ENCODE data around the gene ITPKB.
"Not testable (repeated sequence)": the region's sequence is repeated elsewhere in the genome, so short reads cannot be mapped to it uniquely, and the experiment has no call there.

The ITPKB gene

DNA sequence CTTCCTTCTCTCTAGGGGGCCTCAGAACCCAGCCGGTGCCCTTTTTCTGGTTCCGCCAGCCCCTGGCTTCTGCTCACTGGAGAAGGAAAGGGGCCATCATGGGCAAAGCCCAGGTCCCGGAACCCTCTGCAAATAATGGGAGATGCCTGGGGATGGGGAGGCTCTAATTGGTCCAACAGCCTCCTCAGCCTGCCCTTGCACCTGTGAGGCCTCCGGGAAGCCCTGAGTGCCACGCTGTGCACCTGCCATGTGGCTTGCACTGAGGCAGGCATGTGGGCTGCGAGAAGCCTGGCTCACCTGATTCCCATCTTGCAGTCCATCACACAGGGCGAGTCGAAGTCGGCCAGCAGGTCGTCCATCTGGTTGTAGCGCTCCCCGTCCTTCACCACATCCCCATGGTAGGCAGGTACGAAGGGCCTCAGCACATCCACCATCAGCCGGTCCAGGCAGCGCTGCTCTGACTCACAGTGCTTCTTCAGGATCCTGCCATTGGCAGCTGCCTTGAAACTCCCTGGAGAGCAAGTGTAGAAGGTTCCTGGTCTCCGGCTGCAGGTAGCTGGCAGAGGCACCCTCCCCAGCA is 92.1 kb downstream of the ITPKB start:
- DNase-seq: no peak
- peak overlapping the region; percentile 4 for H3K4me3 Mint-ChIP-seq
- no peaks in the 10 kb centered on the region for H3K27me3 Mint-ChIP-seq
- H3K27ac Mint-ChIP-seq: peak overlapping the region; percentile 89
- H3K36me3 Mint-ChIP-seq (ENCODE audit: low read depth): peaks cover 78% of the 10 kb centered on the region
- peaks cover 87% of the 10 kb centered on the region for H3K4me1 Mint-ChIP-seq (ENCODE audit: low read depth)
- no peaks in the 10 kb centered on the region for H3K9me3 Mint-ChIP-seq

DNA sequence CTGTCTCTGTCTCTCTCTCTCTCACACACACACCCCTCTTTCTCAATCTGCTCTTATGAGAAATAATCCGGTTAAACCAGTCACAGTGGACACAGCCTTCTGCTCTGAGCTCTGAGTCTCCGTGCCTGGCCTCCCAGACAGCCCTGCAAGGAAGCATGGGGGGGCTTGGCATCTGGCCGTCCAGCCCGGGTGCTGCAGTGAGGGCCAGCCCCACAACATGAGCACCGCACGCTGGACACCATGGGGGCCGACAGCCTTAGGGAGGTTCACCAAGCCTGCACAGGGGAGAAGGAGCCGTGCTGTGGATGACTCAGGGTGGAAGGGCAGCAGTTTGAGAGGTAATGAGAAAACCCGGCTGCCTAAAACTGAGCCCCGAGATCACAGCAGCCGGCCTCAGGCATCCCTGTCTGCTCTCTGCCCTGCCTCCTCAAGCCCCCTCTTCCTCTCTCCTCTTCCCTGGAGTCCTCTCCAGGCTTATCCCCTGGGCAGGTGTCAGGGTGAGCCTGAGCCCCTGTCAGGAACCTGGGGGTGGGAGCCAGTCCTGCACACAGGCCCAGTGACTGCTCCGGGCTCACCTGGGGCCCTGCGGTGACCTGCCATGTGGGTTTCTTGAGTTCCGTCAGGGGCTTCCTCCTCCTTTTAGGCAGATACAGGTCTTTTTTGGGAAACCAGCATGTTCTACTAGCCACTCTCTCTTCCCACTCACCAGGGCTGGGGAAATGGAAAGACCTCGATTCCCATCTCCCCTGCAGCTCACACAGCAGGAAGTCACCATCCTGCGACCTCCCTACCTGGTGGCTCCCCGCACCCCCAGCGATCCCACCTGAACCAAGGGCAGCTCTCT is 92.8 kb downstream of the ITPKB start:
- DNase-seq: peak; percentile 38
- H3K9me3 Mint-ChIP-seq: no peaks in the 10 kb centered on the region
- H3K36me3 Mint-ChIP-seq (ENCODE audit: low read depth): peaks cover 85% of the 10 kb centered on the region
- peak overlapping the region; percentile 89 for H3K27ac Mint-ChIP-seq
- H3K4me1 Mint-ChIP-seq (ENCODE audit: low read depth): peaks cover 88% of the 10 kb centered on the region
- peak overlapping the region; percentile 4 for H3K4me3 Mint-ChIP-seq
- no peaks in the 10 kb centered on the region for H3K27me3 Mint-ChIP-seq

GRCh38 chr1:226645279-226645976 is 93.7 kb downstream of the ITPKB start:
- peaks cover 80% of the 10 kb centered on the region for H3K4me1 Mint-ChIP-seq (ENCODE audit: low read depth)
- DNase-seq: peak; percentile 37
- H3K27me3 Mint-ChIP-seq: no peaks in the 10 kb centered on the region
- no peaks in the 10 kb centered on the region for H3K9me3 Mint-ChIP-seq
- peaks cover 93% of the 10 kb centered on the region for H3K36me3 Mint-ChIP-seq (ENCODE audit: low read depth)
- H3K27ac Mint-ChIP-seq: peak overlapping the region; percentile 89
- no peak overlapping the region for H3K4me3 Mint-ChIP-seq

- DNase-seq: peak; percentile 55
- H3K36me3 Mint-ChIP-seq (ENCODE audit: low read depth): peaks cover 96% of the 10 kb centered on the region
- peak overlapping the region; percentile 89 for H3K27ac Mint-ChIP-seq
- H3K4me3 Mint-ChIP-seq: peak overlapping the region; percentile 57
- H3K9me3 Mint-ChIP-seq: no peaks in the 10 kb centered on the region
- H3K4me1 Mint-ChIP-seq (ENCODE audit: low read depth): peaks cover 72% of the 10 kb centered on the region
- H3K27me3 Mint-ChIP-seq: no peaks in the 10 kb centered on the region
Observed at GRCh38 chr1:226644541-226645176, 94.4 kb downstream of the ITPKB start.

- Mint-ChIP-seq H3K4me1 (ENCODE audit: low read depth) (peaks cover 66% of the 10 kb centered on the region), H3K4me3 (peak overlapping the region; percentile 57), H3K9me3 (no peaks in the 10 kb centered on the region), H3K27ac (peak overlapping the region; percentile 89), H3K36me3 (ENCODE audit: low read depth) (peaks cover 97% of the 10 kb centered on the region), H3K27me3 (no peaks in the 10 kb centered on the region)
- peak; percentile 50 for DNase-seq
Observed at GRCh38 chr1:226643611-226644540, 95.2 kb downstream of the ITPKB start.

DNA sequence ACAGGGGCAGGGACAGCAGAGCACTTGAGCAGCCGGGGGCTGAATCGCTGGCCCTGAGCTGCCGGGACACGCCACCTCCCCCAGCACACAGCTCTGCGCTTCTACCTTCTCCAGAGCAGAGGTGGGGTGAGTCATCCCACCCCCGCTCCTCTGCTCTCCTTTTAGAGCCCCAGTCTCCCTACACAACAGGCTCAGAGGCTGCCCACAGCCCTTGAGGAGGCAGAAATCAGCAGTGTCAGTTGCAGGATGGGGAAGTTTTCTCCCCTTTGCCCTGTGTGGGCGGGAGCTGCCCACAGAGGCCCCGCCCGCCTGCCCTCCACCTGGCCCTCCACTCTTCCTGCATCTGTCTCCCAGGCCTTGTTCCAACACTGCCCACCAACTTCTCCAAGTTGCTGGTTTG is 95.9 kb downstream of the ITPKB start:
- no peaks in the 10 kb centered on the region for H3K9me3 Mint-ChIP-seq
- H3K27me3 Mint-ChIP-seq: no peaks in the 10 kb centered on the region
- peaks cover 62% of the 10 kb centered on the region for H3K4me1 Mint-ChIP-seq (ENCODE audit: low read depth)
- DNase-seq: peak; percentile 77
- peak overlapping the region; percentile 57 for H3K4me3 Mint-ChIP-seq
- peaks cover 97% of the 10 kb centered on the region for H3K36me3 Mint-ChIP-seq (ENCODE audit: low read depth)
- peak overlapping the region; percentile 89 for H3K27ac Mint-ChIP-seq

DNA sequence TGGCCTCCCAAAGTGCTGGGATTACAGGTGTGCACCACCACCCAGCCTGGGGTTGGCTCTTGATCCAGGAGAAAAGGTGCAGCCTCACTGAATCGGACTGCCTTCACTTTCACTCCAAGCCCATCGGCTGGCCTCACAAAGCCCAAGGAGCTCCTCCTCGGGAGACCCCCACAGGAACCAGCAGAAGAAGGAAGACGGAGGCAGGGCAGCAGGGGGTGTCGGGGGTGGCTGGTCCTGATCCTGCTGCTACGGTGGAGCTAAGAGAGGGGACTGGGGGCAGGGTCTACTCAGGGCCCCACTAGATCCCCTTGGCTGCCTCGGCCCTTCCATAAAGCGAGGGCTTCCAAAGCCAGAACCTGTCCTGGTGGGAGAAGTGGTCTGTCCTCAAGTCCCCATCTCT is 96.7 kb downstream of the ITPKB start:
- H3K4me3 Mint-ChIP-seq: no peak overlapping the region

GRCh38 chr1:226641671-226642231 is 97.3 kb downstream of the ITPKB start:
- Mint-ChIP-seq H3K4me3 (no peak overlapping the region), H3K27ac (peak overlapping the region; percentile 18), H3K27me3 (no peaks in the 10 kb centered on the region), H3K9me3 (no peaks in the 10 kb centered on the region), H3K4me1 (ENCODE audit: low read depth) (peaks cover 58% of the 10 kb centered on the region), H3K36me3 (ENCODE audit: low read depth) (peaks cover 97% of the 10 kb centered on the region)
- peak; percentile 27 for DNase-seq

More for the DNA sequence above, 96.7 kb downstream of the ITPKB start:
- H3K27me3 Mint-ChIP-seq: no peaks in the 10 kb centered on the region
- H3K36me3 Mint-ChIP-seq (ENCODE audit: low read depth): peaks cover 97% of the 10 kb centered on the region
- H3K27ac Mint-ChIP-seq: peak overlapping the region; percentile 89
- H3K4me1 Mint-ChIP-seq (ENCODE audit: low read depth): peaks cover 59% of the 10 kb centered on the region
- DNase-seq: no peak
- H3K9me3 Mint-ChIP-seq: no peaks in the 10 kb centered on the region

- no peaks in the 10 kb centered on the region for H3K27me3 Mint-ChIP-seq
- peak overlapping the region; percentile 45 for H3K27ac Mint-ChIP-seq
- peaks cover 58% of the 10 kb centered on the region for H3K4me1 Mint-ChIP-seq (ENCODE audit: low read depth)
- no peak for DNase-seq
- H3K36me3 Mint-ChIP-seq (ENCODE audit: low read depth): peaks cover 97% of the 10 kb centered on the region
- H3K9me3 Mint-ChIP-seq: no peaks in the 10 kb centered on the region
- H3K4me3 Mint-ChIP-seq: no peak overlapping the region
Observed at GRCh38 chr1:226640321-226641136, 98.6 kb downstream of the ITPKB start.

DNA sequence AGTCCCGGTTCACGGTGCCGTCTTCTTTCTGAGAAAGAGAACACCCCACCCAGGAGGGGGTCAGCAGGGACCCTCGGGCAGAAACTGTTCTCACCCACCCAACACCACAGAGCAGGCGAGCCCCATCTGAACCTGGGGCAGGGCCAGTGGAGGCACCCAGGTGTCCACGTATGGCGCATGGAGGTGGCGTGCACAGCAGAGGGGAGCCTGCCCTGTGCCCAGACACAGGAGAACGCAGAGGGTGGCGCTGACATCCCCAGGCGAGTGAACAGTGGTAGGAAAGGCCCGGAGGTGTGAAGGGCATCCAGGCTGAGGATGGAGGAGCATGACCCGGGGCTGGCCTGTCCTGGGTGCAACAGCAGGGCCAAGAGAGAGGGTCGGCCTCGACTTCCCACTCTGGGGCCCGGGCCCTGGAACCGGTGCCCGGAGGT is 99.4 kb downstream of the ITPKB start:
- peaks cover 96% of the 10 kb centered on the region for H3K36me3 Mint-ChIP-seq (ENCODE audit: low read depth)
- peaks cover 58% of the 10 kb centered on the region for H3K4me1 Mint-ChIP-seq (ENCODE audit: low read depth)

GRCh38 chr1:226639206-226639605 is 99.9 kb downstream of the ITPKB start:
- not testable (repeated sequence) for H3K9me3 Mint-ChIP-seq, H3K27me3 Mint-ChIP-seq, H3K4me3 Mint-ChIP-seq, DNase-seq
- Mint-ChIP-seq H3K36me3 (ENCODE audit: low read depth) (peaks cover 94% of the 10 kb centered on the region), H3K27ac (peak overlapping the region; percentile 64), H3K4me1 (ENCODE audit: low read depth) (peaks cover 58% of the 10 kb centered on the region)

More for the DNA sequence above, 99.4 kb downstream of the ITPKB start:
- DNase-seq: no peak
- Mint-ChIP-seq H3K27me3 (no peaks in the 10 kb centered on the region), H3K9me3 (no peaks in the 10 kb centered on the region), H3K27ac (peak overlapping the region; percentile 64), H3K4me3 (no peak overlapping the region)

GRCh38 chr1:226638608-226639007 is 100.5 kb downstream of the ITPKB start:
- Mint-ChIP-seq H3K4me3 (no peak overlapping the region), H3K27me3 (no peaks in the 10 kb centered on the region), H3K36me3 (ENCODE audit: low read depth) (peaks cover 90% of the 10 kb centered on the region), H3K4me1 (ENCODE audit: low read depth) (peaks cover 58% of the 10 kb centered on the region), H3K9me3 (no peaks in the 10 kb centered on the region), H3K27ac (peak overlapping the region; percentile 52)
- no peak for DNase-seq
